K562 treated with DMSO at 1 percent for 12 hours (cell line): Measurements from ENCODE around the gene ROBO3. TPM values are rescaled to one million over a fixed set of nuclear protein-coding genes. Genes with fewer than 3 reads are reported as not detected.

Source experiments
- total RNA-seq: library from RNA; unstranded; fragments of 300-600 nt; gene quantifications from 2 replicates; pipeline ENCODE4 v1.2.3, GENCODE V29; 2022; ENCODE audit not compliant: insufficient read depth

Gene ROBO3
- total RNA-seq = 1.6 TPM in 1 of 2 replicates, not detected in the other

GRCh38 chr11:124865181-124865901 is at the start of gene ROBO3:
ROBO3 (plus strand) TSS chr11:124865432; CDS start chr11:124865578, 146 bp downstream.

GRCh38 chr11:124897674-124898262 is 32.5 kb downstream of the ROBO3 start, which contains the start of gene ROBO4:
ROBO4 (minus strand) TSS chr11:124897865; CDS start chr11:124897795, 70 bp downstream.

GRCh38 chr11:124918950-124919349 is 53.7 kb downstream of the ROBO3 start, which contains the start of gene HEPN1:
HEPN1 (plus strand) TSS chr11:124919250.

Other genes starting within 250 kb of the ROBO3 start
- gene TBRG1, start 242.6 kb upstream of the ROBO3 start, total RNA-seq = 14.3 and 38.0 TPM in 2 replicates
- 1.3 and 3.1 TPM in 2 replicates for gene SIAE, start 191.7 kb upstream of the ROBO3 start, total RNA-seq
- gene SPA17, start 191.5 kb upstream of the ROBO3 start, total RNA-seq = 5.3 and 8.6 TPM in 2 replicates
- 9.5 and 12.0 TPM in 2 replicates for gene NRGN, start 125.5 kb upstream of the ROBO3 start, total RNA-seq
- not detected in 2 replicates for gene VSIG2, start 113.2 kb upstream of the ROBO3 start, total RNA-seq
- gene ESAM, start 103.1 kb upstream of the ROBO3 start, total RNA-seq = 0.78 and 1.8 TPM in 2 replicates
- gene MSANTD2, start 65.0 kb upstream of the ROBO3 start, total RNA-seq = 2.2 and 11.2 TPM in 2 replicates
- gene ROBO4, start 32.4 kb downstream of the ROBO3 start, total RNA-seq = not detected in 2 replicates
- not detected in 2 replicates for gene HEPN1, start 53.8 kb downstream of the ROBO3 start, total RNA-seq
- not detected in 2 replicates for gene HEPACAM, start 70.6 kb downstream of the ROBO3 start, total RNA-seq
- 0.65 and 4.8 TPM in 2 replicates for gene CCDC15, start 88.8 kb downstream of the ROBO3 start, total RNA-seq
- gene SLC37A2, start 197.9 kb downstream of the ROBO3 start, total RNA-seq = 0.77 and 1.9 TPM in 2 replicates
- 15.2 and 16.9 TPM in 2 replicates for gene TMEM218, start 246.2 kb downstream of the ROBO3 start, total RNA-seq